Measurements from ENCODE around the gene SAA2. TPM values are rescaled to one million over a fixed set of nuclear protein-coding genes. Genes with fewer than 3 reads are reported as not detected.

The SAA2 gene
- total RNA-seq, 1 donor from 2014 or later, result 0.44 TPM

DNA sequence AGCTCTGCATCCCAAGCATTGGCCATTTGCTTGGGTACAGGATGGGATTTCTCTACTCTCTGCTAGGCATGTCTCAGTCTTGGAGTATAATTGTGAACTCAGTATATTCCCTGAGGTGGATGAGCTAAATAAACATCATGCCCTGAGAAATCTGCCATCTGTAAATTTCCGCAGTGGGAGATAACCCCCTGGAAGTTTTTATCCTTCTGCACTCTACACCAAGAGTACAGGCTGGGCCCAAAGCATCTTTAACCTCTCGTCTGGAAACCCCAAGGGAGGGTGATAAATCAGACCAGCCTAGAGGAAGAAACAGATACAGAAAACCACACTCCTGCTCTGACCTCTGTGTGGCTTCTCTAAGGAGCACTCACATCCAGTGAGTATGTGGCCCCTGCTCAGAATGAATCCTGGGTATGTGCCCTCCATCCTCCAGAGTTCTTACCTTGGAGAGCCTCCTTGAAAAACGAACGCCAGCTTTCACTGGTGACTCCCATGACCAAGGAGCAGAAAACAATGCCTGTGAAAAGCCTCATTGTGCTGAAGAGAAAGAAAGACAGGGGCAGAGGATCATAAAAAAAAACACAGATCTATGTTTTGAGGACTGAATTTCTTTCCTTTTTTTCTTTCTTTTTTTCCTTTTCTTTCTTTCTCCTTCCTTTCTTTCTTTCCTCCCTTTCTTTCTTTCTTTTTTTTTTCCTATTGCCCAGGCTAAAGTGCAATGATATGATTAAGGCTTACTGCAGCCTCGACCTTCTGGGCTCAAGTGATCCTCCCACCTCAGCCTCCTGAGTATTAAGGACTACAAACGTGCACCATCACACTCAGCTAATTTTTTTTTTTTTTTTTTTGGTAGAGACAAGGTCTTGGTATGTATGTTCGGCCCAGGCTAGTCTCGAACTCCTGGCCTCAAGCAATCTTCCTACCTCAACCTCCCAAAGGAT is 12.8 kb downstream of the SAA2 start:
- H3K36me3 Mint-ChIP-seq (ENCODE audit: unreplicated experiment), result no peaks in the 10 kb centered on the region
- H3K4me1 Mint-ChIP-seq (ENCODE audit: low read depth, unreplicated experiment), result peaks cover 3% of the 10 kb centered on the region
- TF ChIP-seq, protein P1, sequence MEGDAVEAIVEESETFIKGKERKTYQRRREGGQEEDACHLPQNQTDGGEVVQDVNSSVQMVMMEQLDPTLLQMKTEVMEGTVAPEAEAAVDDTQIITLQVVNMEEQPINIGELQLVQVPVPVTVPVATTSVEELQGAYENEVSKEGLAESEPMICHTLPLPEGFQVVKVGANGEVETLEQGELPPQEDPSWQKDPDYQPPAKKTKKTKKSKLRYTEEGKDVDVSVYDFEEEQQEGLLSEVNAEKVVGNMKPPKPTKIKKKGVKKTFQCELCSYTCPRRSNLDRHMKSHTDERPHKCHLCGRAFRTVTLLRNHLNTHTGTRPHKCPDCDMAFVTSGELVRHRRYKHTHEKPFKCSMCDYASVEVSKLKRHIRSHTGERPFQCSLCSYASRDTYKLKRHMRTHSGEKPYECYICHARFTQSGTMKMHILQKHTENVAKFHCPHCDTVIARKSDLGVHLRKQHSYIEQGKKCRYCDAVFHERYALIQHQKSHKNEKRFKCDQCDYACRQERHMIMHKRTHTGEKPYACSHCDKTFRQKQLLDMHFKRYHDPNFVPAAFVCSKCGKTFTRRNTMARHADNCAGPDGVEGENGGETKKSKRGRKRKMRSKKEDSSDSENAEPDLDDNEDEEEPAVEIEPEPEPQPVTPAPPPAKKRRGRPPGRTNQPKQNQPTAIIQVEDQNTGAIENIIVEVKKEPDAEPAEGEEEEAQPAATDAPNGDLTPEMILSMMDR (IDR thresholded peaks at IDR 0.05; ENCODE audit: partially characterized antibody, unreplicated experiment), result no peak

DNA sequence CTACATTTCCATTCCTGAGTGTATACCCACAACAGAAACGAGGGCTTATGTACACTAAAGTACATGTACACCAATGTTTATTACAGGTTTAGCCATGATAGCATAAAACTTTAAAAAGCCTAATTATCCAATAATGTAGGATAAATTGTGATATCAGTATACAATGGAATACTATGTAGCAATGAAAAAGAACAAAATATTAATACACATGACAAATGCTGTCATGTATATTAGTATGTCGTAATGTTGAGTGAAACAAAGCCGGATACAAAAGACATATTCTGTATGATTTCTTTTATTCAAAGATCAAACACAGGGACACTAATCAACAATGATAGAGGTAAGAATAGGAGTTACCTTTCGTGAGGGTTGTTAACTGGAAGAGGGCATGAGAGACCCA is 14.6 kb downstream of the SAA2 start:
- DNase-seq, result no peak
- Mint-ChIP-seq H3K27ac (ENCODE audit: unreplicated experiment) (no peak overlapping the region), H3K36me3 (ENCODE audit: unreplicated experiment) (no peaks in the 10 kb centered on the region), H3K4me3 (ENCODE audit: unreplicated experiment) (no peak overlapping the region), H3K4me1 (ENCODE audit: low read depth, unreplicated experiment) (peaks cover 3% of the 10 kb centered on the region), H3K27me3 (ENCODE audit: unreplicated experiment) (no peaks in the 10 kb centered on the region), H3K9me3 (ENCODE audit: unreplicated experiment) (no peaks in the 10 kb centered on the region)
- TF ChIP-seq, protein P1 (IDR thresholded peaks at IDR 0.05; ENCODE audit: partially characterized antibody, unreplicated experiment), result no peak

More for the DNA sequence above, 12.8 kb downstream of the SAA2 start:
- H3K4me3 Mint-ChIP-seq (ENCODE audit: unreplicated experiment), result no peak overlapping the region
- no peak overlapping the region for H3K27ac Mint-ChIP-seq (ENCODE audit: unreplicated experiment)
- H3K27me3 Mint-ChIP-seq (ENCODE audit: unreplicated experiment), result no peaks in the 10 kb centered on the region
- DNase-seq, result no peak
- H3K9me3 Mint-ChIP-seq (ENCODE audit: unreplicated experiment), result no peaks in the 10 kb centered on the region

DNA sequence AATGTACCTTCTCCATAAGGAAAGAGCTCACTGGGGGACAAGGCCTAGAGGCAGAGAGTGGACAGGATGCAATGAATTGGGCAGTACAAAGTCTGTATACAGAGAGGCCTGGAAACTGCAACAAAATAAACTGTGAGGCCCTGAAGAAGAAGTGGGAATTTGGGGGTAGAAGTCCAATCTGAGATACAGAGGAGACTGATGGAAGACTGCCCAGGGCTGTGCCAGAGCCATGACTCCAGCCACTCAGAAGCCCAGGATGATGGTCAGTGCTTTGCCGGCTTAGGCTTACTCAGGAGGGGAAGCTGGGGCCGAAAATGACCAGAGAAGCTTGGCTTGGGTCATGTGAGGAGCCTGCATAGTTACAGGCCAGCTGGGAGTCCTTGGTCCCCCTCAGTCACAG is 17.6 kb downstream of the SAA2 start:
- no peak overlapping the region for H3K4me3 Mint-ChIP-seq (ENCODE audit: unreplicated experiment)
- H3K27ac Mint-ChIP-seq (ENCODE audit: unreplicated experiment), result no peak overlapping the region
- no peak for DNase-seq
- H3K9me3 Mint-ChIP-seq (ENCODE audit: unreplicated experiment), result no peaks in the 10 kb centered on the region
- no peaks in the 10 kb centered on the region for H3K27me3 Mint-ChIP-seq (ENCODE audit: unreplicated experiment)
- TF ChIP-seq, protein P1 (IDR thresholded peaks at IDR 0.05; ENCODE audit: partially characterized antibody, unreplicated experiment), result no peak
- peaks cover 3% of the 10 kb centered on the region for H3K4me1 Mint-ChIP-seq (ENCODE audit: low read depth, unreplicated experiment)
- H3K36me3 Mint-ChIP-seq (ENCODE audit: unreplicated experiment), result no peaks in the 10 kb centered on the region

DNA sequence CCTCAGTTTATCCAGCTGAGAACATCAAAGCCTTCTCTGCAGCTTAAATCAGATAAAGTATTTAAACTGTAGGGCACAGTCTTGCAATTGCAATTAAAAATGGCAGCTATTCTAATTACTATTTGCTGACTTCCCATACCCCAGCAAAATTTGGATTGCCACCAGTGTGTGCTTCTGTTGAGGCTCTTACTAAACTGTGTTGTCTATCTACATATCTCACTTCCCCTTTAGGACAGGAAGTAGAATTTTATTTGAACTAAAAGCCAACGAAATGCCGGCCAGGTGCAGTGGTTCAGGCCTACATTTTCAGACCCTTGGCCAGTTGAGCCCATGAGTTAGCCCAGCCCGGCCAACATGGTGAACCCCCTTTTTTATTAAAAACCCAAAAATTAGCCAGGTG is 19.0 kb downstream of the SAA2 start:
- Mint-ChIP-seq H3K4me3 (ENCODE audit: unreplicated experiment) (no peak overlapping the region), H3K27me3 (ENCODE audit: unreplicated experiment) (no peaks in the 10 kb centered on the region), H3K27ac (ENCODE audit: unreplicated experiment) (no peak overlapping the region), H3K36me3 (ENCODE audit: unreplicated experiment) (no peaks in the 10 kb centered on the region), H3K4me1 (ENCODE audit: low read depth, unreplicated experiment) (no peaks in the 10 kb centered on the region), H3K9me3 (ENCODE audit: unreplicated experiment) (no peaks in the 10 kb centered on the region)
- DNase-seq, result no peak
- TF ChIP-seq, protein P1 (IDR thresholded peaks at IDR 0.05; ENCODE audit: partially characterized antibody, unreplicated experiment), result no peak

DNA sequence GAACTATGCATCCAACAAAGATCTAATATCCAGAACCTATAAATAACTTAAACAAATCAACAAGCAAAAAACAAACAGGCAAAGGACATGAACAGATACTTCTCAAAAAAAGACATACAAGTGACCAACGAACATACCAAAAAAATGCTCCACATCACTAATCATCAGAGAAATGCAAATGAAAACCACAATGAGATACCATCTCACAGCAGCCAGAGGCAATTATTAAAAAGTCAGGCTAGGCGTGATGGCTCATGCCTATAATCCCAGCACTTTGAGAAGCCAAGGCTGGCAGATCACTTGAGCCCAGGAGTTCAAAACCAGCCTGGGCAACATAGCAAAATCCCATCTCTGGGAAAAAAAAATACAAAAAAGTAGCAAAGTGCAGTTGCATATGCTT is 22.6 kb downstream of the SAA2 start:
- Mint-ChIP-seq H3K27ac (ENCODE audit: unreplicated experiment) (no peak overlapping the region), H3K4me3 (ENCODE audit: unreplicated experiment) (no peak overlapping the region), H3K27me3 (ENCODE audit: unreplicated experiment) (peaks cover 2% of the 10 kb centered on the region), H3K9me3 (ENCODE audit: unreplicated experiment) (peaks cover 3% of the 10 kb centered on the region), H3K36me3 (ENCODE audit: unreplicated experiment) (no peaks in the 10 kb centered on the region), H3K4me1 (ENCODE audit: low read depth, unreplicated experiment) (no peaks in the 10 kb centered on the region)
- TF ChIP-seq, protein P1 (IDR thresholded peaks at IDR 0.05; ENCODE audit: partially characterized antibody, unreplicated experiment), result no peak
- no peak for DNase-seq
